Gastrocnemius medialis (tissue), 4 donors: Measurements from ENCODE around the gene URI1. TPM values are rescaled to one million over a fixed set of nuclear protein-coding genes. Genes with fewer than 3 reads are reported as not detected.
"Not testable (repeated sequence)": the region's sequence is repeated elsewhere in the genome, so short reads cannot be mapped to it uniquely, and the experiment has no call there.

ENCODE experiments used
- ATAC-seq, 2 donors: fragments of 150-250 bp; one replicate each; pipeline ENCODE4 v1.9.1; 2016
- DNase-seq, 2 donors: peaks; one replicate each; pipeline ENCODE4 v3.0.0-alpha.2; 2019
- H3K27ac ChIP-seq, 4 donors: fragments of 200-600 bp; sonication (generic); 1 replicate in 1 of 4; 2 replicates in 3 of 4; pipeline ENCODE4 v1.5.1; 2016 to 2018; ENCODE audit warnings: mild to moderate bottlenecking in 2 of 4, moderate library complexity in 1 of 4
- H3K27me3 ChIP-seq, 3 donors: fragments of 200-600 bp; sonication (generic) in 2 of 3; 1 replicate in 1 of 3; 2 replicates in 2 of 3; pipeline versions ENCODE4 v1.5.1 to v1.6.0; 2016 to 2019; ENCODE audit warnings: mild to moderate bottlenecking in 1 of 3, moderate library complexity in 1 of 3
- H3K36me3 ChIP-seq, 2 donors: fragments of 200-600 bp; sonication (generic) in 1 of 2; one replicate each; pipeline ENCODE4 v1.5.1; 2017 to 2018
- H3K4me1 ChIP-seq, 2 donors: fragments of 200-600 bp; sonication (generic) in 1 of 2; one replicate each; pipeline ENCODE4 v1.5.1; 2016 to 2017; ENCODE audit warnings: mild to moderate bottlenecking in 2 of 2
- H3K4me3 ChIP-seq, 4 donors: fragments of 200-600 bp; sonication (generic) in 3 of 4; 1 replicate in 1 of 4; 2 replicates in 3 of 4; pipeline ENCODE4 v1.5.1; 2016 to 2019; ENCODE audit warnings: mild to moderate bottlenecking in 2 of 4
- H3K9me3 ChIP-seq, 3 donors: fragments of 200-600 bp; sonication (generic) in 2 of 3; 1 replicate in 1 of 3; 2 replicates in 2 of 3; pipeline ENCODE4 v1.5.1; 2016 to 2019
- CTCF ChIP-seq, 5 experiments: fragments of 450-650 bp in 3 of 5; fragments of 200-600 bp in 2 of 5; sonication (generic) in 2 of 5; IDR thresholded peaks in 4 of 5; conservative IDR thresholded peaks in 1 of 5; 1 replicate in 4 of 5; 2 replicates in 1 of 5; pipeline ENCODE4 v1.5.1; 2016 to 2019; ENCODE audit warnings: antibody characterized with exemption in 5 of 5, mild to moderate bottlenecking in 3 of 5, moderate library complexity in 3 of 5
- POLR2A ChIP-seq, 2 donors: fragments of 450-650 bp; IDR thresholded peaks; one replicate each; pipeline ENCODE4 v1.6.1; 2017; ENCODE audit warnings: antibody characterized with exemption in 2 of 2, mild to moderate bottlenecking in 2 of 2, moderate library complexity in 2 of 2
- in situ Hi-C, 4 donors: fragments of 200-750 bp; cut with MboI; loops; one replicate each; pipeline versions ENCODE4 v1.15.0 to v1.8.0; 2017; ENCODE audit warnings: low sequenced_read_pairs in 4 of 4
- intact Hi-C: fragments of 100-400 bp; cut with DNase I; formaldehyde crosslinking; loops from one replicate; pipeline ENCODE4 v1.15.1; 2023; ENCODE audit warnings: low total_unique reads
- total RNA-seq, 4 donors: library from RNA; depleted of rRNA; stranded (reverse); fragments of >200 nt; gene quantifications; one replicate each; pipeline versions ENCODE4 v1.1.0 to v1.2.3, GENCODE V29; 2016

URI1 gene
- total RNA-seq, 4 donors from 2014 or later: 37.4 to 84.1 (median 59.2) TPM

- peaks cover 48 to 51% of the 10 kb centered on the region in 2 donors for H3K4me1 ChIP-seq
- TF ChIP-seq CTCF (IDR thresholded peaks at IDR 0.05 in 4 of 5, conservative IDR thresholded peaks at IDR 0.05 in 1 of 5) (no peak), POLR2A (IDR thresholded peaks at IDR 0.05) (no peak)
- no peak overlapping the region for H3K27ac ChIP-seq
- no peaks in the 10 kb centered on the region for H3K9me3 ChIP-seq
- no peak overlapping the region for H3K4me3 ChIP-seq
- H3K27me3 ChIP-seq: no peaks in the 10 kb centered on the region
- ATAC-seq: no peak
- in situ Hi-C loops: no loop called here
- intact Hi-C loops: no loop called here
- H3K36me3 ChIP-seq: no peaks in the 10 kb centered on the region
- no peak for DNase-seq
These were observed 23.5 kb downstream of the URI1 start for GRCh38 chr19:29965492-29965891.

GRCh38 chr19:29966142-29966541 is 24.1 kb downstream of the URI1 start:
- peak; percentile 32 to 46 for ATAC-seq
- H3K27me3 ChIP-seq, DNase-seq, H3K27ac ChIP-seq, in situ Hi-C loops, H3K4me3 ChIP-seq, H3K36me3 ChIP-seq, H3K9me3 ChIP-seq: not testable (repeated sequence)
- intact Hi-C loops: loop anchor here (2.0 kb wide), 1 partner anchor 19 kb away; no protein-coding TSS in a partner anchor
- H3K4me1 ChIP-seq: peaks cover 55 to 57% of the 10 kb centered on the region in 2 donors

GRCh38 chr19:29966588-29967249 is 24.7 kb downstream of the URI1 start:
- H3K9me3 ChIP-seq: no peaks in the 10 kb centered on the region
- H3K27me3 ChIP-seq: no peaks in the 10 kb centered on the region
- H3K4me3 ChIP-seq: no peak overlapping the region
- TF ChIP-seq CTCF (IDR thresholded peaks at IDR 0.05 in 4 of 5, conservative IDR thresholded peaks at IDR 0.05 in 1 of 5): peak in 1 of 5 experiments; percentile 19
- no peak for TF ChIP-seq POLR2A (IDR thresholded peaks at IDR 0.05)
- no peak overlapping the region for H3K27ac ChIP-seq
- H3K4me1 ChIP-seq: peaks cover 57 to 60% of the 10 kb centered on the region in 2 donors
- intact Hi-C loops: loop anchor here (2.0 kb wide), 1 partner anchor 20 kb away; no protein-coding TSS in a partner anchor
- in situ Hi-C loops: no loop called here
- ATAC-seq: no peak
- H3K36me3 ChIP-seq: no peaks in the 10 kb centered on the region
- DNase-seq: no peak

- no peaks in the 10 kb centered on the region for H3K36me3 ChIP-seq
- intact Hi-C loops: loop anchor here (2.0 kb wide), 1 partner anchor 21 kb away; no protein-coding TSS in a partner anchor
- peaks cover 54 to 69% of the 10 kb centered on the region in 2 donors for H3K4me1 ChIP-seq
- TF ChIP-seq CTCF (IDR thresholded peaks at IDR 0.05 in 4 of 5, conservative IDR thresholded peaks at IDR 0.05 in 1 of 5) (no peak), POLR2A (IDR thresholded peaks at IDR 0.05) (no peak)
- no peaks in the 10 kb centered on the region for H3K27me3 ChIP-seq
- H3K4me3 ChIP-seq: no peak overlapping the region
- in situ Hi-C loops: no loop called here
- ATAC-seq (peak; percentile 60 to 80), DNase-seq (no peak)
- H3K9me3 ChIP-seq: no peaks in the 10 kb centered on the region
- H3K27ac ChIP-seq: no peak overlapping the region
These were observed 25.6 kb downstream of the URI1 start for GRCh38 chr19:29967623-29968022.

- H3K36me3 ChIP-seq: no peaks in the 10 kb centered on the region
- intact Hi-C loops (no loop called here), in situ Hi-C loops (no loop called here)
- no peaks in the 10 kb centered on the region for H3K27me3 ChIP-seq
- no peak overlapping the region for H3K4me3 ChIP-seq
- TF ChIP-seq CTCF (IDR thresholded peaks at IDR 0.05 in 4 of 5, conservative IDR thresholded peaks at IDR 0.05 in 1 of 5) (no peak), POLR2A (IDR thresholded peaks at IDR 0.05) (no peak)
- DNase-seq (no peak), ATAC-seq (no peak)
- no peaks in the 10 kb centered on the region for H3K9me3 ChIP-seq
- H3K27ac ChIP-seq: no peak overlapping the region
- peaks cover 45 to 77% of the 10 kb centered on the region in 2 donors for H3K4me1 ChIP-seq
These were observed 27.9 kb downstream of the URI1 start for GRCh38 chr19:29969891-29970290.
